ENCODE measurements around the gene SMIM12.

GRCh38 chr1:34904236-34905097 lies 44.9 kb upstream of the SMIM12 start:
- TF ChIP-seq, protein P1, sequence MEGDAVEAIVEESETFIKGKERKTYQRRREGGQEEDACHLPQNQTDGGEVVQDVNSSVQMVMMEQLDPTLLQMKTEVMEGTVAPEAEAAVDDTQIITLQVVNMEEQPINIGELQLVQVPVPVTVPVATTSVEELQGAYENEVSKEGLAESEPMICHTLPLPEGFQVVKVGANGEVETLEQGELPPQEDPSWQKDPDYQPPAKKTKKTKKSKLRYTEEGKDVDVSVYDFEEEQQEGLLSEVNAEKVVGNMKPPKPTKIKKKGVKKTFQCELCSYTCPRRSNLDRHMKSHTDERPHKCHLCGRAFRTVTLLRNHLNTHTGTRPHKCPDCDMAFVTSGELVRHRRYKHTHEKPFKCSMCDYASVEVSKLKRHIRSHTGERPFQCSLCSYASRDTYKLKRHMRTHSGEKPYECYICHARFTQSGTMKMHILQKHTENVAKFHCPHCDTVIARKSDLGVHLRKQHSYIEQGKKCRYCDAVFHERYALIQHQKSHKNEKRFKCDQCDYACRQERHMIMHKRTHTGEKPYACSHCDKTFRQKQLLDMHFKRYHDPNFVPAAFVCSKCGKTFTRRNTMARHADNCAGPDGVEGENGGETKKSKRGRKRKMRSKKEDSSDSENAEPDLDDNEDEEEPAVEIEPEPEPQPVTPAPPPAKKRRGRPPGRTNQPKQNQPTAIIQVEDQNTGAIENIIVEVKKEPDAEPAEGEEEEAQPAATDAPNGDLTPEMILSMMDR (IDR thresholded peaks at IDR 0.05; ENCODE audit: insufficient read depth, low read length, poor library complexity, severe bottlenecking): no peak
- TF ChIP-seq EZH2phosphoT487 (conservative IDR thresholded peaks at IDR 0.05; ENCODE audit: low read length): no peak
